Measurements from ENCODE around the gene FZD10. TPM values are rescaled to one million over a fixed set of nuclear protein-coding genes. Genes with fewer than 3 reads are reported as not detected.

FZD10 gene
- total RNA-seq, 1 donor from 2014 or later = 5.1 TPM

GRCh38 chr12:130178282-130178681 is 16.0 kb downstream of the FZD10 start:
- DNase-seq (ENCODE audit: low read depth) = no peak
- H3K4me3 ChIP-seq (ENCODE audit: low read depth, low read length) = no peak overlapping the region
- no peak for TF ChIP-seq CTCF (IDR thresholded peaks at IDR 0.05; ENCODE audit: insufficient read depth, low read length, poor library complexity, severe bottlenecking)
- no peaks in the 10 kb centered on the region for H3K27me3 ChIP-seq (ENCODE audit: control insufficient read depth, insufficient read depth, low read length)
- H3K36me3 ChIP-seq (ENCODE audit: control insufficient read depth, insufficient read depth, low read length) = no peaks in the 10 kb centered on the region

- DNase-seq (ENCODE audit: low read depth) = no peak
- no peak overlapping the region for H3K4me3 ChIP-seq (ENCODE audit: low read depth, low read length)
- no peaks in the 10 kb centered on the region for H3K36me3 ChIP-seq (ENCODE audit: control insufficient read depth, insufficient read depth, low read length)
- no peaks in the 10 kb centered on the region for H3K27me3 ChIP-seq (ENCODE audit: control insufficient read depth, insufficient read depth, low read length)
- no peak for TF ChIP-seq CTCF (IDR thresholded peaks at IDR 0.05; ENCODE audit: insufficient read depth, low read length, poor library complexity, severe bottlenecking)
Observed at GRCh38 chr12:130179191-130179590, 16.9 kb downstream of the FZD10 start.

- no peaks in the 10 kb centered on the region for H3K27me3 ChIP-seq (ENCODE audit: control insufficient read depth, insufficient read depth, low read length)
- no peak overlapping the region for H3K4me3 ChIP-seq (ENCODE audit: low read depth, low read length)
- TF ChIP-seq CTCF (IDR thresholded peaks at IDR 0.05; ENCODE audit: insufficient read depth, low read length, poor library complexity, severe bottlenecking) = no peak
- no peak for DNase-seq (ENCODE audit: low read depth)
- no peaks in the 10 kb centered on the region for H3K36me3 ChIP-seq (ENCODE audit: control insufficient read depth, insufficient read depth, low read length)
Observed at GRCh38 chr12:130179621-130180020, 17.4 kb downstream of the FZD10 start.

GRCh38 chr12:130181211-130181610 is 18.9 kb downstream of the FZD10 start:
- no peak for DNase-seq (ENCODE audit: low read depth)
- no peaks in the 10 kb centered on the region for H3K27me3 ChIP-seq (ENCODE audit: control insufficient read depth, insufficient read depth, low read length)
- no peaks in the 10 kb centered on the region for H3K36me3 ChIP-seq (ENCODE audit: control insufficient read depth, insufficient read depth, low read length)
- H3K4me3 ChIP-seq (ENCODE audit: low read depth, low read length) = no peak overlapping the region
- no peak for TF ChIP-seq CTCF (IDR thresholded peaks at IDR 0.05; ENCODE audit: insufficient read depth, low read length, poor library complexity, severe bottlenecking)

GRCh38 chr12:130183585-130184370 is 21.5 kb downstream of the FZD10 start:
- Histone ChIP-seq H3K4me3 (ENCODE audit: low read depth, low read length) (no peak overlapping the region), H3K36me3 (ENCODE audit: control insufficient read depth, insufficient read depth, low read length) (no peaks in the 10 kb centered on the region), H3K27me3 (ENCODE audit: control insufficient read depth, insufficient read depth, low read length) (no peaks in the 10 kb centered on the region)
- TF ChIP-seq CTCF (IDR thresholded peaks at IDR 0.05; ENCODE audit: insufficient read depth, low read length, poor library complexity, severe bottlenecking) = no peak
- DNase-seq (ENCODE audit: low read depth) = no peak
